Mucosa of gallbladder (tissue), 1 donor: ENCODE results near the gene ACBD6. TPM values are rescaled to one million over a fixed set of nuclear protein-coding genes. Genes with fewer than 3 reads are reported as not detected.

ENCODE experiments used
- DNase-seq: peaks from one replicate; pipeline ENCODE4 v3.0.0-alpha.2; 2020; ENCODE audit warnings: low spot score
- total RNA-seq: library from RNA; stranded (reverse); gene quantifications from one replicate; pipeline ENCODE4 v1.2.1, GENCODE V29; 2021
- donor health status: DM: no; HTN: no; CAD: no.

ACBD6 gene
- total RNA-seq, 1 donor from 2014 or later: 27.1 TPM

DNA sequence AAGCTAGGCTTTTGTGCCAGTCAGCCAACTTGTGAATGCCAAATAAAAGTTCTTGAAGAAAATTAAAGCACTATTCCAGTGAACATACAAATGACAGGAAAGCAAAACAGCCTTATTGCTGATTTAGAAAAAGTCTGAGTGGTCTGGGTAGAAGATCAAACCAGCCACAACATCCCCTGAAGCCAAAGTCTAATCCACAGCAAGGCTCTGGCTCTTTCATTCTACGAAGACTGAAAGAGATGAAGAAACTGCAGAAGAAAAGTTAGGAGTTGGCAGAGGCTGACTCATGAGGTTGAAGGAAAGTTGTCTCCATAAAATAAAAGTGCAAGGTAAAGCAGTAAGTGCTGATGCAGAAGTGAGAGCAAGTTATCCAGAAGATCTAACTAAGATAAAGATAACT lies 206.4 kb downstream of the ACBD6 start:
- no peak for DNase-seq

DNA sequence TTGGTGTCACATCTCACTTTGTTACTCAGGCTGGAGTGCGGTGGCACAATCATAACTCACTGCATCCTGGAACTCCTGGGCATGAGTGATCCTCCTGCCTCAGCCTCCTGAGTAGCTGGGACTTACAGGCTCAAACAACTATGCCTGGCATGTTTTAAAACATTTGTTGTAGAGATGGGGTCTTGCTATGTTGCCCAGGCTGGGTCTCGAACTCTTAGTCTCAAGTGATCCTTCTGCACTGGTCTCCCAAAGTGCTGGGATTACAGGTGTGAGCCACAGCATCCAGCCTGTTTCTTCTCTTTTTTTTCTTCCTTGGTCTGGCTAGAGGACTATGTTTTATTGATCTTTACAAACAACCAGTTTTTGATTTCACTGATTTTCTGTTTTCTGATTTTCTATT lies 207.7 kb downstream of the ACBD6 start:
- DNase-seq: no peak

DNA sequence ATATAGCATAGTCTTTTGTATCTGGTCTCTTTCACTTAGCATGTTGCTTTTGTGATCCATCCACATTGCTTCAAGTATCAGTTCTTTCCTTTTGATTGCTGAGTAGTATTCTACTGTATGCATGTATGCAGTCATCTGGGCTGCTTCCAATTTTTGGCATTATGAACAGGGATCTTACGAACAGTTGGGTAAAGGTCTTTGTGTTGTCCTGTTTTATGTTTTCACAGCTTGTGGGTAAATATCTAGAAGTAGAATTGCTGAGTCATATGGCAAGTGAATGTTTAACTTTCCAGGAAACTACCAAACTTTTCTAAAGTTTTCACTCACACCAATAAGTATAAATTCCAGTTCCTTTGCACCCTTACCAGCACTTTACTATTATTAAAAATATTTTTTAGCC lies 211.4 kb downstream of the ACBD6 start:
- no peak for DNase-seq

DNA sequence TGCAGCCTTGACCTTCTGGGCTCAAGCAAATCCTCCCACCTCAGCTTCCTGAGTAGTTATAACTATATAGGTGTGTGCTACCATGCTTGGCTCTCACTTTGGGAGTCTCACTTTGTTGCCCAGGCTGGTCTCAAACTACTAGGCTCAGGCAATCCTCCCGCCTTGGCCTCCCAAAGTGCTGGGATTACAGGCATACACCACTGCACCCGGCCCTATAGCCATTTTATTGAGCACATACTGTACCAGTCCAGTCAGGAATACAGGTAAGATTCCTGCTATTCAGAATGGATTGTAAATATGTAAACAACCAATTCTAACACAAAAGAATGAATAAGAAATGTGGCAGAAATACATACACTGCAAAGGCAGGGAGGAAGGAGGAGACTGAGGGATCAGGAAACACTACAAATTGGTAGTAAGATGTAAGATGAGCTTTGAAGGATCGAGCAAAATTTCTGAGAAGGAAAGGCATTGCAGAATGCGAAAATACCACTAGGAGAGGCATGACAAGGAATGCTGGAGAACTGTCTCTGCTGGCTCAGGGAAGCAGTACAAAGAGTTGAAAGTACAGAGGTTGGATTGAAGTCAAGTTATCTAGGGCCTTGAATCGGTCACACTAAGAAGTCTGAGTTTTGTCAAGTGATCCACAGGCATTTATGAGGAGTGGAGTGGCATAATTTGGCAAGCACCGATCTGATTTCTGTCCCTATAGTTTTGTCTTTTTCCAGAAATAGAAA lies 211.9 kb downstream of the ACBD6 start:
- no peak for DNase-seq

DNA sequence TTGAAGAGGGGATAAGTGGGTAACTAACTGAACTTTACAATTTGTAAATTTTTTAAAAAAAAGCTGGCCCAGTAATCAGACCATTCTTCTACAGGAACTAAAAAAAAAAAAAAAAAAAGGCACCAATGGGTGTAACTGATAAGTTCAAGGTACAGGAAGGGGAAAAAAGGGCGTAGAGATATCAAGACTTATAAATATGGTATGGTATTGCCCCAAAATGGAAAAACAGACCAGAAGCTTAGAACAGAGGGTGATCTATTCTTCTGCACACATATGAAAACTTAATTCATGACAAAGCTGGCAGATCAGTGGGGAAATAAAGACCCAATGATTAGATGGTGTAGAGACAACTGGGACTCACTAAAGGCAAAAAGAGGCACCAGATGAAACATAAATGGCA lies 213.4 kb downstream of the ACBD6 start:
- DNase-seq: no peak

DNA sequence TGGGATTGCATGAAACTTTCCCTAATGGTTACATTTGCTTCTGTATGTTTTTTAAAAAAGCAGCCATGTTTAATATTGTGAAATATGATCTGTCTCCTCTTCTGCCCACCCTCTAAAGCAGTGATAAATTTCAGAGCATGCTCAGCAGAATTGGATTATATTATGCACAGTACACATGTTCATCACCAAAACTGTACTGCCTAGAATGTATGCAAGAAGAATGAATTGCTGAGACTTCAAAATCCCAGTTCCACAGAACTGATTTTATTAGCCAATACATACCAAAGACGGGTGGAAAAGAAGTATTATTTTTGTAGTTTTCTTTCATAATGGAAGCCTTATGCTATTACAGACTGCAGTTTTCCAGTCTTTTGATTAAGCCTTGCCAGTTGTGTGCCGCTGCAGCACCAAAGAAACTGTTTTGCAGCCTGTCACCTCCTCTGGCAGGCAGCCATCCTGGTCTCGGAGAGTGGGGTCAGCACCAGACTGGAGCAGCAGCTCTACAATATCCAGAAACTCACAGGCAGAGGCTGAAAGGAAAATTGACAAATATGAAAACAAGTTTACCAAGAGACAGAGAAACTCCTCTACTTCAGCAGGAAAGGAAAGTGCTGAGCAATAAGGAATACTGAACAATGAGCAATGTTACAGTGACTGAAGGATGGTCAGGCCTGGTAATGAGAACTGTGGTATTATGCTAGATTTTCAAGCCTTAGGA lies 214.2 kb downstream of the ACBD6 start:
- DNase-seq: no peak

DNA sequence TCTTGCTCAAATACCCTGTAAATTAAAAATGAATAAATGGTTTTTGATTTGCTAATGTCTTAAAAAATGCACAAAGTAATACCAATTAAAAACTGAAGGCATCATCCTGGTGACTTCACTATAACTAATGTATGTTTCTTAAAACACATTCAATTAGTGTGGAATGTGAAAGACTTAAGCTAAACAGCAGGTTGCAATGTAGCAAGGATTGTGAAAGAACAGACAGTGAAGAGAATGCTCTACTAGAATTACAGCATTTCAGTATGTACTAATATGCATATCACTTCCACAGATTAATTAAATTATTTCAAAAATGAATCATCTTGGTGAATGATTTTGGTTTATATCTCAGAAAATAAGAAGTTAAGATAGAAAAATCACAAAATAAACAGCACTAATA lies 216.0 kb downstream of the ACBD6 start:
- DNase-seq: no peak

DNA sequence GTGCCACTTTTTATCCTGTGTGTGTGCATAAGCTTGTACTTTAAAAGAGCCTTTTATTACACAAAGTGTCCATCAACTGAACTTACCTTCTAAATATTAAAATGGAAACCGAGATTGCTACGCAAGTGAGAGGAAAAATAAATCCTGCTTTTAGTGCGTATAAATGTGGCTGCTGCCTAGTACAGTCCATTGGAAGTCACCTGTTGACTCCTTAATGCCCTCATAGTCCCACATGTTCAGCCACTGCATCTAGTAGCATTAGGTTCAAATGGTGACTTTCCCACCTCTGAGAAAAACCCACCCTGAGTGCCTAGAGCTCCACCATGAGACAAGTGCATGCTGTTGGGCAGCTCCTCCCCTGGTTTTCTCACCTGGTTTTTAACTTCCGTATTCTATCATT lies 219.3 kb downstream of the ACBD6 start:
- no peak for DNase-seq

DNA sequence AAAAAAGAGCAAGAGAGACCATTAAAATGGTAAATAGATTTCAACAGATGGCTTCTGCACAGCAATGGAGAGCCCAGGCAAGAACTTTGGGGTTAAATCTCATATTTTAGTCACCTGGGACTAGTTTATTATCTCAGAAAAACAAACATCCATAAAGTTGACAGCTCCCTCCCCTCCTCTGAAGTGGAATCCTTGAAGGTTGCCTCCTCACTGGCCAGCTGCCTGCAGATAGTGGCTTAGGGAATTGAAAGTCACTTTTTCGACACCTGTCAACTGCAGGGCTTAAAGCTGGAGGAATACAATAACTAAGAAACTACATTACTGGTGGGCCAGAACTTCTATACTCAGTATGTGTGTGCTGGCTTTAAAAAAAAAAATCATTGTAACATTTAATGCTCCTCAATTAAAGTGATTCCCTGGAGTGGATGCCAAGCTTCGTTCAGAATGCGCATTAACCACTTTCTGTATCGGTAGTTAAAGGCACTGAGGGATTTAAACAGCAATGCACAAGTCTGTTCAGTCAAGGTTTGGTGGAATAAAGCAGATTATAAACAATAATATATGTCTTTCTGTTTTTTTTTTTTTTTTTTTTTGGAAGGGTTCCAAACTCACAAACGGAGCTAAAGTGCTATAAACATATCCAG lies 219.9 kb downstream of the ACBD6 start:
- no peak for DNase-seq

DNA sequence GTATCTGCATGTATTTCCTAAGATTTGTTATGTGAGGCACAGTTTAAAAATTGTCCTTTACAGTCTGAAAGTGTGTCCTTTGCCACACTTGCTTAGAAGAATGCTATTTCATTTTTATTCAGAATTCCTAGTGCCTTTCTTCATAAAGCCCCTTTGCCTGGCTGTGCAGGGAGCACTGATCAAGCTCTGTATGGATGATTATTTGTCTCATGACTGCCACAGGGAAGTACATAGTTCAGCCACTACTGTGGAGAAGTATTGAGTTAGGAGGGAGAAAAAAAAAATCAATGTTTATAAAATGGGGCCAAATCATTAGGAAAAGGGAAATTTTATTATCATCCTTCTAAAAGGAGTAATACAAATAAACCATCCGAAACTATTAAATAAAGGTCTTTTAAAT lies 220.9 kb downstream of the ACBD6 start:
- no peak for DNase-seq

DNA sequence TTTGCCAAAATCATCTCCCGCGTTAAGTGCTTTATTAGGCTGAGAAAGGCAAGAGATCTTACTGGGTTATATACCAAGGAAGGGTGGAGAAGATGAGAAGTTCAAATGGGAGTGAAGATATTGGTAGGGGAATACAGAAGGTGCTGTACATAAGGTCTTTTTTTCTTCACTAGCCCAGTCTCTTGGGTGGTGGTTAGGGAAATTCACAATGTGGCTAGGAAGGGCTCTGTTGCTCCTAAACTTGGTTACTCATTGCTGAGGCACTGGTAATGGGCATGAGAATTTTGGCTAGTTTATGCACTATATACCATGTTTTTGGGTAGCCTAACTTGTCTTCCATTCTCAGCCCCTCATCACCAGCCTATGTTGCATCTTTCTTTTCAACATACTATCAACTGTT lies 221.8 kb downstream of the ACBD6 start:
- DNase-seq: no peak

DNA sequence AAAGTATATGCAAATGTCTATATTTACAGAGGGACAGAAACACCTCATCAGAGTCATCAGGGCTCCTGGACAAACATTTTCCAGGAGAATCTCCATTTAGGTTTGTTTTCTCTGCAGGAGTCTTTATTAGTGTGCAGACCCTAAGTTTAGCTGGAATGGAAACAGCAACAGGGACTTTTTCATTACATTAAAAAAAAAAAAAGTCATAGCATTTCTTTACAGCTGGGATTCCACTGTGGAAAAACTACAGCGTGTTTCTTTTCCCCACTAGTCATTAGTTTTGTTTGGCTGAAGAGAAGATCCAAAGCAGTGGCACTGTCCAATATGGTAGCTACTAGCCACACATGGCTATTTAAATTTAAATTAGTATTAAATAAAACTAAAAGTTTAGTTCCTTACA lies 222.7 kb downstream of the ACBD6 start:
- no peak for DNase-seq

DNA sequence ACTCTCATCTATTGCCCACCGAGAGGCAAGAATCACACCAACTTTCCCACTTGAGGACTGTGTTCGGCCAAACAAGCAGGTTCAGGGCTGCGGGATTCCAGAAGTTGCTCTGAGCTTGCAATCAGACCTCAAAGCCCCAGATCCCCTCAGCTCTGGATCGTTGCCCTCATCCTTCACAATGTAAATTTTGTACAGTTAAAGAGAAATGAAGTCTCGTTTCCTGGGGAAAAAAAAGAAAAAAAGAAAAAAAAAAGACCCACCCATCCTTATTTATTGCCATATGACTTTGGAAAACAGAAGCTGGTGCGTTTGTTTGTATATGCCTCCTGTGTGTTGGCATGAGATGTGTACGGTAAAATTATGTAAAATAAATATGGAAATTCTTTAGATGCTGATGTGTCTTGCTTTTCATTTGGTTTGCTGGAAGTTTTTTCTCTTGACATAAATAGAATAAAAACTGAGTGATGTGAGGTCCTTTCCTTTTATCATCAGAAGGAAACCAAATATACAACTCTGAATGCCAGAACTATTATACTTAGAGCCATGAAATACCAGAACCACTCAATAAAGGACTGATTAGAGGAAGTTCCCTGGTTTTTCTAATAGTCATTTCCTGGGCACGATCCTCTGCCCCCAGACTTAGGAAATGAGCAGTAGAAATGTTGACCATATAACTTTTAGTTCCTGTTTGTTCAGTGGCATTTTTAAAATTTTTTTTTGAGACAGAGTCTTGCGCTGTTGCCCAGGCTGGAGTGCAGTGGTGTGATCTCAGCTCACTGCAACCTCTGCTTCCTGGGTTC lies 223.6 kb downstream of the ACBD6 start:
- no peak for DNase-seq

DNA sequence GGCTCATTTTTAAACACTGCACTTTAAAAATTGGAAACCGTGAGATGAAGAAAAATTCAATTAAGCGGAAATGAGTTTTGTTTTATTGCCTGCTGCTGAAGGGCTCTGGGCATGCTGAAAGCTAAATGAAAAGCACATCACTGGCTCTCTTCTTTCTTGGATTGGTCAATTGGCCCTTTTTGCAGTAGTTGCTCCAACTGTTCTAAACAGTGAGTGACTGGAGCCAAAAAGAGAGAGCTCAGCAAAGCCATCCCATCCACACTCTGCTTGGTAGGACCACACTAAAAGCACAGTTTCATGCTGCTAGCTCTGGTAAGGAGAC lies 224.2 kb downstream of the ACBD6 start:
- DNase-seq: no peak

DNA sequence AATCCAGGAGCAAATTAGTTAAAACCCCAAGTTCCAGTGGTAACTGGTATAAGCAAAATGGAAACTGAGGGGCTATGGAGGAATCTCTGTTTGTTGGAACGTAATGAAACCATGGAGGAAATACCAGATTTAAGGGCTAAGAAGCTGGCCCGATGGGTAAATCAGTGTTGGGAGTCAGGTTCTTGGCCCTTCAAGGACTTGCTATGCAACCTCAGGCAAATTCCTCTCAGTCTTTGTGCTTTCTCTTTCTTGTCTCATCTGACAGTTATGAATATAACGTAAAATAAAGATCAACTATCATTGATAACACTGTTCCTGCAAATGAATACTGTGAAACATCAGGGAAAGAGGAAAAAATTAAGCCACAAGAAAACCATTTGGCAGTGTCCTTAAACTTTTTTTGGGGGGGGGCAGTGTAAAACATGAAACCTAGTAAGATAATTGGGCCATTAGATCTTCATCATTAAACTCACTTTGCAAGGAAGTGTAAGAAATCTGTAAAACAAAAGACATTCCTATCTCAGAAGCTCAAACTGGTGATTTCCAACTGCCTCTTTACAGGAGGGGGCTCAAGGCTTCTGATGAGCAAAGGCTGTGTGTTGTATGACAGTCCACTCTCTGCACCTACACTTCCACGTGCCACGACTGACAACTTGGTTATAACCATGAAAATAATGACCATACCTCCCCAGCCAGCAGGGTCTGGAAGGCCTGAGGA lies 224.7 kb downstream of the ACBD6 start:
- DNase-seq: no peak

DNA sequence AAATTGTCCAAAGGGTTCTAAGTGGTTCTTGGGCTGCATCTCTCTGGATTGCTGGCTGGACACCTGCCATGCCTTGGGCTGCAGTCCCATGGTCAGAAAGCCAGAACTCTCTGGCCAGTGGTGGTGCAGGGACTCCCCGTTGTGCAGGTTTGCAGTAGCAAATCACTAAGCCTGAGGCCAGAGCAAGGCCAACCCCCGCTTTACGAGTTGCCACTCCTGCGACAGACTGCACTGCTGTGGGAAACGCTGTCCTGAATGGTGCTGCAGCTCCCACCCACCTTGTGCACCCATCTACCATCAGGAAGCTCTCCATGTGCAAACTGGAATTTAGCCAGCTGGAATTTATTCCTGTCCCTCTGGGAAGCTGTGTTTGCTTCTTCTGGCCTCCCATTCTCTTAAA lies 226.7 kb downstream of the ACBD6 start:
- no peak for DNase-seq

DNA sequence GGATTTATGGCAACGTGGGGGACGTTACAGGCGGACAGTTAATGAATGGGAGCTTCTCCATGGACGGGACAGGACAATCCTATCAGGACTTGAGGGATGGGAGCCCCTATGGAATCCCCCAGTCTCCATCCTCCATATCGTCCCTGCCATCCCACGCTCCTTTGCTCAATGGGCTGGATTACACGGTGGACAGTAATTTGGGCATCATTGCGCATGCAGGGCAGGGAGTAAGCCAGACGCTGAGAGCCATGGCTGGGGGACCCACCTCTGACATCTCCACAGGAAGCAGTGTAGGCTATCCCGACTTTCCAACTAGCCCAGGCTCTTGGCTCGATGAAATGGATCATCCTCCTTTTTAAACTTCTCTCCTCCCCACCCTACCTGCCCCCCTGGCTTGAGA lies 228.2 kb downstream of the ACBD6 start:
- no peak for DNase-seq

DNA sequence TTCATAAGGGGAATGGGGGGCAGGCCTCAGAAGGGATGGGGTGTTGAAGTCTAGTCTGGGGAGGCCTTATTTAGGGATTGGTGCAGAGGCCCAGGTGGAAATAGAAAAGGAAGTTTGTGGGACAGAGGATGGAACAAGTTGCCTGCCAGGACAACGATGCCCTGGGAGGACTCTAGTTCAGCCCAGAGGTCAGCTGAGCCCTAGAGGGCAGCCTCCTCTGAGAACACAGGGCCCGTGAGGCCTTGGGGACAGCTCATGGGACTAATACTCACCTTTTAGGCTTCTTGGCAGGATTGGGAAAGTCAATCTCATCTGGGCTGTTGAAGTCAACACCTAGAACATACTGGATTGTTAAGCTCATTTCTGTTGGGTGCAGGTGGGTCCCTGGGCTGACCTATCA lies 229.3 kb downstream of the ACBD6 start:
- no peak for DNase-seq

DNA sequence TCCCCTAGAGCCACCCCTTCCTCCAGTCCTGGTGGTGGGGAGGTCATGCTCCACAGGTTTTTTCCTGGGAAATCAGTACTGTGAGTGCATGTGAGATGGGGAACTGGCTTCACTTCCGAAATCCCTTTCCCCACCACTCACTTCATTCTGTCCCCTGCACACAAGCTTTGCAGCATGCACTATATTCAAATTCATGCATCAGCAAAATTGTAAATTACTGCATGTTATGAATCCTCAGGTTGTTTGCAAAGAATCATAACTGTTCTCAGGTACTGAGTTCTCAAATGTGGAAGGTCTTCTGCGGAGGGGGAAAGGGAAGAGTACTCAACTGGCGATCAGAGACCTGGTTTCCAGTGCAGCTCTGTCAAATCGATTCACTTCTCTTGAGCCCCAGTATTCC lies 230.0 kb downstream of the ACBD6 start:
- no peak for DNase-seq

DNA sequence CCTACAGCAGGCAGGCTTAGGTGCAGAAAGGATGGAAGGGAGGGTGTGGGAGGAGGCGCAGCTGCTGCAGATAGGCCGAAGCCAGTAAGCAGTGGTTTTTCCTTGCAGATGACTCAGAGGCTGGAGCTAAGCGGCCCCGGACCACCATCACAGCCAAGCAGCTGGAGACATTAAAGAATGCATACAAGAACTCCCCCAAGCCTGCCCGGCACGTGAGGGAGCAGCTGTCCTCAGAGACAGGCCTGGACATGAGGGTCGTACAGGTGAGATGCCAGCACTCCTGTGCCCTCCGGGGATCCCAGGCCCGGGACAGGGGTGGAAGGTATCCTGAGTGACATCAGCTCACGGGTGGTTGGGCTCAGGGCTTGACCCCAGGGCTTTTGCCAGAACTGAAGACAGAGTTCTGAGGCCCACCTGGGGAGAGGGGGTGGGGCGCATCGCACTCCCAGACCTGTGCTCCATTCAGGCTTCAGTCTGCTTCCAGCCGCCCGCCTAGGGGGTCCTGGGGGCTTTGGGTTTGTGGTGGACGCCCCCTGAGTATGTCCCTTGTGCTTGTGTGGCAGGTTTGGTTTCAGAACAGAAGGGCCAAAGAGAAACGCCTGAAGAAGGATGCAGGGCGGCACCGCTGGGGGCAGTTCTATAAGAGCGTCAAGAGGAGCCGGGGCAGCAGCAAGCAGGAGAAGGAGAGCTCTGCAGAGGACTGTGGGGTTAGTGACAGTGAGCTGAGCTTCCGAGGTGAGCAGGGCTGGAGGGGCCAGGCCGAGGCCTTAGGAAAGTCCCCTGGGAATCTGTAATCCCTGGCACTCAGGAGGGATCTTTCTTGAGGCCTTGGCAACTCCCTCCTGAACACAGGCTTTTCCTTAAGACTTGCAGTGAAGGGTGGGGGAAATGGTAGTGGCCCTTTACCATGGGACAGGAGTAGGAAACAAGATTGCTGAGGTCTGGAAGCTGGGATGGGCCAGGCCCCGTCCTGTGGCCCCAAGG lies 230.8 kb downstream of the ACBD6 start:
- no peak for DNase-seq
